ENCODE data around the gene MPZL1. TPM values are rescaled to one million over a fixed set of nuclear protein-coding genes. Genes with fewer than 3 reads are reported as not detected.

The MPZL1 gene
- total RNA-seq, 1 donor = 112 TPM

DNA sequence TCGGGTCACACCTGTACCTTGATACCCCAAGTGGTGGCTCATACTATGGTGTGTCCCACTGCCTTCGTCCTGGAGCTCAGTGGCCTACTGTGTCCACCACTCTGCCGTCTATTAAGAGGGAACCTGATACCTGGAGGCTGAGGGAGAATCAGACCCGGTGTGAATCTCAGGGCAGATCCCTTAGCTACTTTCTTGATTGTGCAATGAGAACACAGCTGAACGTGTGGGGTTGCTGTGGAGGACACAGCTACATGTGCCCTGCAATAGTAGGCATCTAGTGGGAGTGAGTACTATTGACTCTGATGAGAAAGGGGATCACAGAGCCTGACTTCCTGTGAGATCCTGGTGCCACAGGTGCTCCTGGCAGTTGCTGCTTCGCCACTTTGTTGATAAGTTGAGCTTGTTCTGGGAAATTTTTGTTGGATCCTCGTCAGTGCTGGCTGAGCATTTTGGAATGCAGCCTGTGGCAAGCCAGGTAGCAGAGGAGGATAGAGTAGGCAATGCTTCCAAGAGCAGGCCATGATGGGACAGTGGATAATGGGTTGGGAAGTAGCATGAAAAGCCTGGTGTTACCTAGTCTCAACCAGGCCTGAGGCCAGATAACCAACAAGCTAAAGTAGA, 28.2 kb upstream of the MPZL1 start:
- TF ChIP-seq CTCF (IDR thresholded peaks at IDR 0.05; ENCODE audit: insufficient read depth, low read length) = no peak
- DNase-seq (ENCODE audit: low read depth) = no peak
- H3K4me3 ChIP-seq (ENCODE audit: low read depth, low read length) = no peak overlapping the region

- DNase-seq (ENCODE audit: low read depth) = no peak
- H3K4me3 ChIP-seq (ENCODE audit: low read depth, low read length) = no peak overlapping the region
- TF ChIP-seq CTCF (IDR thresholded peaks at IDR 0.05; ENCODE audit: insufficient read depth, low read length) = no peak
Observed at GRCh38 chr1:167694691-167695090, 27.1 kb upstream of the MPZL1 start.

GRCh38 chr1:167695147-167695546, 26.6 kb upstream of the MPZL1 start:
- no peak overlapping the region for H3K4me3 ChIP-seq (ENCODE audit: low read depth, low read length)
- DNase-seq (ENCODE audit: low read depth) = no peak
- TF ChIP-seq CTCF (IDR thresholded peaks at IDR 0.05; ENCODE audit: insufficient read depth, low read length) = no peak

DNA sequence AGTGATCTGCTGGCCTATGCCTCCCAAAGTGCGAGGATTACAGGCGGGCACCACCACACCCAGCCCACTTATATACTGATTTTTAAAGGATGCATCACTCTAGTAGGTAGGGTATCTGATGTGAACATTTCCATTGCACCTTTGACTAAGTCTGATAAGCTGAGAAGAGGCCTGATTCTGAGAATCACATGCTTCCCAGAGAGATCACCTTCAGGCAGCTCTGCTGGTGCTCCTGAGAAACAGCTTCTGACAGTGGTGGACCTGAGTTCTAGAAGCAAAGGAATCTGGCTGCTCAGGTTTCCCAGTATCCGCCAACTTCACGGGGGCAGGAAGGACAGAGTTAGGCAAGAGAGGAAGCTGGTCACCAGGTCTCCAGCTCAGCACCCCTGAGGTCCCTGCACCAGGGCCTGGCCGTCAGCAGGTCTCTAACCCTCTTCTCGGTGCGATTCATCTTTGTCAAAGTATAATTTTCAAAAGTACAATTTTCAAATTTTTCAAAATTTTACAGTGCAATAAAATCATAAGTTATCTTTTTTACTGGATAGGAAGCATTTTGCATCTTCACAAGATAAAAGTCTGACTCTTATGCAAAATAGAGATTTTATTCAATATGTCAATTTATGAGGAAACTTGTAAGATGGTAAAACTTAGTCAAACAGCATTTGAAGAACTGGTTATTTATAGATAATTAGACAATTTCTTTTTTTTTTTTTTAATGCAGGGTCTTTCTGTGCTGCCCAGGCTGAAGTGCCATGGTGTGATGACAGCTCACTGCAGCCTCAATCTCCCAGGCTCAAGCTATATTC, 25.8 kb upstream of the MPZL1 start:
- TF ChIP-seq CTCF (IDR thresholded peaks at IDR 0.05; ENCODE audit: insufficient read depth, low read length) = no peak
- H3K4me3 ChIP-seq (ENCODE audit: low read depth, low read length) = no peak overlapping the region
- DNase-seq (ENCODE audit: low read depth) = no peak

- H3K4me3 ChIP-seq (ENCODE audit: low read depth, low read length) = no peak overlapping the region
- TF ChIP-seq CTCF (IDR thresholded peaks at IDR 0.05; ENCODE audit: insufficient read depth, low read length) = no peak
- no peak for DNase-seq (ENCODE audit: low read depth)
Observed at GRCh38 chr1:167697667-167698141, 24.1 kb upstream of the MPZL1 start.

DNA sequence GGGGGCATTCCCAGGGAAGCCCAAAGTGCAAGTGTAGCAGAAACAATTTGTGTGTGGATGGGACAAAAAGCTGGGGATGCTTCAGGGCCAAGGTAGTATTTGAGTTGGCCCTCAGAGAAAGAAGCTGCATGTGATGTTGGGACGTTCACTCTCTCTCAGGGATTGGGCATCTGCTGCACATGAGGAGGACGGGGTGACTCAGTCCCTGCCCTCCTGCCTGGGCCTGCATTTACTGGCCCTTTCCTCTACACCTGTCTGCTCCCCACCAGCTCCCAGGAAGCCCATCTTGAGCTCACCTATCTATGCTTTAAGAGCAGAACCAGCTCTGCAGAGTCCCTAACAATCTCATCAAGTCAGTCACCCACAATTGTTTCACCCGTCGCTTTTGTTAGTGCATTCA, 23.5 kb upstream of the MPZL1 start:
- no peak for DNase-seq (ENCODE audit: low read depth)

More for the DNA sequence above, 23.5 kb upstream of the MPZL1 start:
- TF ChIP-seq CTCF (IDR thresholded peaks at IDR 0.05; ENCODE audit: insufficient read depth, low read length) = no peak
- H3K4me3 ChIP-seq (ENCODE audit: low read depth, low read length) = no peak overlapping the region

All from fibroblast of the aortic adventitia (primary cell).